Spleen (tissue), 7 donors: ENCODE results near the gene G6PC1.

ENCODE experiments used
- CTCF ChIP-seq, 11 experiments: fragments of 200-600 bp in 7 of 11; fragments of 450-650 bp in 4 of 11; sonication (generic) in 4 of 11; IDR thresholded peaks in 8 of 11; conservative IDR thresholded peaks in 3 of 11; 1 replicate in 7 of 11; 2 replicates in 4 of 11; pipeline versions ENCODE4 v1.4.0 to v1.8.0; 2016 to 2021; ENCODE audit warnings: antibody characterized with exemption in 11 of 11, inconsistent platforms in 4 of 11, mild to moderate bottlenecking in 1 of 11
- POLR2AphosphoS5 ChIP-seq, 3 donors: sonication (generic); formaldehyde crosslinking; IDR thresholded peaks; one replicate each; pipeline ENCODE4 v1.5.1; 2017; ENCODE audit warnings: antibody characterized with exemption in 3 of 3
- donor health status: DM: no; HTN: no; CAD: no; lungs with moderate emphysema.
- donor health status: DM: no; HTN: no; CAD: no.
- donor health status: DM: no; HTN: no; CAD: no.

- TF ChIP-seq CTCF (IDR thresholded peaks at IDR 0.05 in 8 of 11, conservative IDR thresholded peaks at IDR 0.05 in 3 of 11) (no peak), POLR2AphosphoS5 (IDR thresholded peaks at IDR 0.05) (no peak)
These were observed 18.4 kb upstream of the G6PC1 start for GRCh38 chr17:42882166-42882565.
